ENCODE measurements around the gene GSAP. TPM values are rescaled to one million over a fixed set of nuclear protein-coding genes. Genes with fewer than 3 reads are reported as not detected.
"Not testable (repeated sequence)": the region's sequence is repeated elsewhere in the genome, so short reads cannot be mapped to it uniquely, and the experiment has no call there.

The GSAP gene
- total and polyA plus RNA-seq, 5 experiments from 2014 or later = 5.9 to 25.8 (median 7.8) TPM

DNA sequence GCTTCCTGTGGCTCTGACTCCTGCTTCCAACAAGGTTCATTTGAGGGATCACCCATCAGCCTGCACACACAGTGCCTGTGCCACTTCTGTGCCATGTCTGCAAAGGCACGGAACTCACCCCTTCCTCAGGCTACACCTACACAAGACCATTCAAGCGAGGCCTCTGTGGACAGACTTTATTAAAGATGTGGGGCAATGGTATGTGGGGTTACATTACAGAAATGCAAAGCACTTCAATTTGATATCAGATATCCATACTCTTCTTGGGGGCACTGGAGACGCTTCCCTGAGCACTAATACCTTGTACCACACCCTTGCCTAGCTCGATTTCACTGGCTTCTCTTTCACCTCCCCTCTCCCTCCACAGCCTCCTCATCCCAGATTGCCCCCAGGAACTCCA lies 132.1 kb downstream of the GSAP start:
- no peak for ATAC-seq

DNA sequence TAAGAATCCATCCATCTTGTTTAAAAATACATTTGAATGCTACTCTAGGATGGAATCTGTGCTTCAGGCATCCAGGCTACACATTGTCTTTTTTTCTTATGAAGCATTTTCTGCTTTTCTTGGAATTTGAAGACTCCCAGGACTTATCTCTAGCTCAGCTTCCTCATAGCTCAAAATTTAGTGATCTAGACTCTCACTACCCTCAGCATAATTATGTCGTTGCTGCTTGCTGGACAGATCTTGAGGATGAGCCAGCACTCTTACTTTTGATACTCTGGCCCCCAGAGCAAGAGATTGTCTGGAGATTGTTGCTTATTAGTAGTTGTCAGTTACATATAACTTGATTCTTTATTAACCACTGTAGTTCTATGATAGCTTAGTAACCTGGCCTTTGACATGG lies 133.3 kb downstream of the GSAP start:
- Mint-ChIP-seq H3K4me3 (no peak overlapping the region), H3K27me3 (no peaks in the 10 kb centered on the region), H3K27ac (no peak overlapping the region), H3K9me3 (peaks cover 0 to 5% (median 0%) of the 10 kb centered on the region in 9 donors), H3K4me1 (peaks cover 0 to 2% (median 0%) of the 10 kb centered on the region in 4 donors), H3K36me3 (peaks cover 23 to 50% (median 41%) of the 10 kb centered on the region in 3 donors)
- POLR2A ChIA-PET = no interaction called here
- DNase-seq (no peak), ATAC-seq (no peak)

More for the DNA sequence above, 132.1 kb downstream of the GSAP start:
- Mint-ChIP-seq H3K36me3 (peaks cover 23 to 54% (median 34%) of the 10 kb centered on the region in 3 donors), H3K4me3 (no peak overlapping the region), H3K9me3 (peaks cover 0 to 5% (median 0%) of the 10 kb centered on the region in 9 donors), H3K4me1 (peaks cover 0 to 8% (median under 1%) of the 10 kb centered on the region in 4 donors), H3K27ac (peak overlapping the region in 2 of 10 donors; percentile 17 to 42), H3K27me3 (no peaks in the 10 kb centered on the region)
- POLR2A ChIA-PET = no interaction called here
- DNase-seq = no peak

- Mint-ChIP-seq H3K27me3 (no peaks in the 10 kb centered on the region), H3K4me1 (peaks cover 0 to 2% (median under 1%) of the 10 kb centered on the region in 4 donors), H3K9me3 (peaks cover 0 to 5% (median 0%) of the 10 kb centered on the region in 9 donors), H3K36me3 (peaks cover 17 to 43% (median 35%) of the 10 kb centered on the region in 3 donors), H3K4me3 (no peak overlapping the region), H3K27ac (peak overlapping the region in 1 of 10 donors; percentile 33)
- DNase-seq (no peak), ATAC-seq (no peak)
- POLR2A ChIA-PET = no interaction called here
Measured at GRCh38 chr7:77281780-77282478, 134.2 kb downstream of the GSAP start.

GRCh38 chr7:77276120-77276519 lies 140.0 kb downstream of the GSAP start:
- DNase-seq = peak in 2 of 10 donors; percentile 3 to 7
- no peaks in the 10 kb centered on the region for H3K27me3 Mint-ChIP-seq
- no peak overlapping the region for H3K4me3 Mint-ChIP-seq
- no peaks in the 10 kb centered on the region for H3K9me3 Mint-ChIP-seq
- ATAC-seq = peak in 1 of 2 donors; percentile 58
- peaks cover 5 to 37% (median 37%) of the 10 kb centered on the region in 3 donors for H3K36me3 Mint-ChIP-seq
- peak overlapping the region in 2 of 10 donors; percentile 15 to 27 for H3K27ac Mint-ChIP-seq
- peaks cover 6 to 13% (median 8%) of the 10 kb centered on the region in 4 donors for H3K4me1 Mint-ChIP-seq
- POLR2A ChIA-PET = interaction anchor here (0.6 kb wide), 1 partner anchor 464 kb away, joined by 4 read pairs; no protein-coding TSS in a partner anchor

DNA sequence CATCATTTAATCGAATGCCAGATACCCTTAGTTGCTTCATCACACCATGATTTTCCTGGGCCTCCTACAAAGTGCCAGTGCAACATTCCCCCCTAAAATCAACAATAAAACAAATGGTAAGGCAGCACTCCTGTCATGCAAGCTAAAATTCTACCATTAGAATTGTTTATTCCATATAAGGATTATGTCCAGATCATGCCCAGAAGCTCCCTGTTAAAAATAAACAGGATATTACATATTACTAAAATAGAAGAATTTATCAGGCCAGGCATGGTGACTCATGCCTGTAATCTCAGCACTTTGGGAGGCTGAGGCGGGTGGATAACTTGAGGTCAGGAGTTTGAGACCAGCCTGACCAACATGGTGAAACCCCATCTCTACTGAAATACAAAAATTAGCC lies 140.5 kb downstream of the GSAP start:
- peaks cover 6 to 14% (median 8%) of the 10 kb centered on the region in 4 donors for H3K4me1 Mint-ChIP-seq
- not testable (repeated sequence) for H3K27me3 Mint-ChIP-seq, H3K27ac Mint-ChIP-seq, H3K4me3 Mint-ChIP-seq, H3K9me3 Mint-ChIP-seq, ATAC-seq
- H3K36me3 Mint-ChIP-seq = peaks cover 5 to 39% (median 39%) of the 10 kb centered on the region in 3 donors
- POLR2A ChIA-PET = interaction anchor here (0.6 kb wide), 1 partner anchor 464 kb away, joined by 4 read pairs; no protein-coding TSS in a partner anchor
- DNase-seq = peak in 1 of 10 donors; percentile 0

DNA sequence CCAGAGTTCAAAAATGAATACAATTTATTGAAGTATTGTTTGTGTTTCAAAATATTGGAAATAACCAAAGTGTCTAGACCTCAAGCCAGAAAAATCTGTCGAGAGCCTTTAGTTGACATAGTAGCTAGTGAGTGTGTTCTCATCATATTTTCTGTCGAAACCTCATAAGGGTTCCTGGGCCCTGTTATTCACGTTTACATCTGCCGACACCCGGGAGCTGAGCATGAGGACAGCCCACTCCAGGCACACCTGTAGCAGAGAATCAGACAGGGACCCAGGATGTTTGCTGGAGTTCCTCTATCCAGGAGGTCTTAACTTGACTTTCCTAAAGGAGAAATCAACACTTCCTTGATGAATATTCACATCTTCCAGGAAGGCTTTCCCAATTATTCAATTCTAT lies 144.4 kb downstream of the GSAP start:
- Mint-ChIP-seq H3K4me3 (no peak overlapping the region), H3K27me3 (no peaks in the 10 kb centered on the region), H3K27ac (no peak overlapping the region), H3K36me3 (peaks cover 5 to 33% (median 29%) of the 10 kb centered on the region in 3 donors), H3K4me1 (peaks cover 6 to 32% (median 8%) of the 10 kb centered on the region in 4 donors), H3K9me3 (no peaks in the 10 kb centered on the region)
- DNase-seq (no peak), ATAC-seq (no peak)
- POLR2A ChIA-PET = no interaction called here

GRCh38 chr7:77270094-77270480 lies 146.1 kb downstream of the GSAP start:
- peaks cover 0 to 28% (median 27%) of the 10 kb centered on the region in 3 donors for H3K36me3 Mint-ChIP-seq
- POLR2A ChIA-PET = no interaction called here
- no peak for DNase-seq
- no peaks in the 10 kb centered on the region for H3K27me3 Mint-ChIP-seq
- peak overlapping the region in 1 of 10 donors; percentile 26 for H3K4me3 Mint-ChIP-seq
- peaks cover 0 to 21% (median under 1%) of the 10 kb centered on the region in 4 donors for H3K4me1 Mint-ChIP-seq
- no peak for ATAC-seq
- peak overlapping the region in 1 of 10 donors; percentile 40 for H3K27ac Mint-ChIP-seq
- no peaks in the 10 kb centered on the region for H3K9me3 Mint-ChIP-seq

DNA sequence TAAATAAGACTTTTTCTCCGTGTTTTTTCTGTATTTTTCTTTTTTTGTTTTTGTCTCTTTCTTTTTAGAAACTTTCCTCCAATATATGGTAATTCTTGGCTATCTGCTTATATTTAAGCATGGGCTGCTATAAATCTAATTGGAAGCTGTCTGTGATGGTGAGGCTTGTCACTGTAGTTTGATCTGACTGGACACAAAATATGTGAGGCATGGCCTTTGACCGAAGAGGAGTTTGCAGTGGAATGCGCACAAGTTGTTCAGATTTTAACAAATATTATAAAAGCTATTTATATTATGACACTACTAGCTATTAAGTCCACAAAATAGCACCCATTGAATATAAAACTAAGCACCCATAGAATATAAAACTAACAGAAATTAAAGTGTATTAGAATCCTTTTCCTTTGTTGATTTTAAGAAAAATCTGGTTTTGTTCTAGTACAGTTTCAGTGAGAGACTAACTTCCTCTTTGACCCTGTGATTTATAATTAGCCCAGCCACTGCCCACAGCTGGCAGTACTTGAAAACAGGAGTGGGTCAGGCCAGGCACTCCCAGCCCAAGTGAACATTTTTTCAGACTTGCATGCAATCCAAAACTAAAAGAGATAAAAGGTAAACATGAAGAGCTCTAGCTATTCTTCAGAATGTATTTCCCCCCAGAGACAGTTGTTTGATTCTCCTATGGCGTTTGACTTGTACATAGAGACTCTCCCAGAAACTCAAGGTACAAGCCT lies 146.6 kb downstream of the GSAP start:
- H3K27me3 Mint-ChIP-seq = no peaks in the 10 kb centered on the region
- DNase-seq (no peak), ATAC-seq (no peak)
- H3K9me3 Mint-ChIP-seq = no peaks in the 10 kb centered on the region
- peaks cover 0 to 21% (median under 1%) of the 10 kb centered on the region in 4 donors for H3K4me1 Mint-ChIP-seq
- POLR2A ChIA-PET = no interaction called here
- peak overlapping the region in 1 of 10 donors; percentile 40 for H3K27ac Mint-ChIP-seq
- peak overlapping the region in 1 of 10 donors; percentile 26 for H3K4me3 Mint-ChIP-seq
- H3K36me3 Mint-ChIP-seq = peaks cover 0 to 31% (median 27%) of the 10 kb centered on the region in 3 donors

DNA sequence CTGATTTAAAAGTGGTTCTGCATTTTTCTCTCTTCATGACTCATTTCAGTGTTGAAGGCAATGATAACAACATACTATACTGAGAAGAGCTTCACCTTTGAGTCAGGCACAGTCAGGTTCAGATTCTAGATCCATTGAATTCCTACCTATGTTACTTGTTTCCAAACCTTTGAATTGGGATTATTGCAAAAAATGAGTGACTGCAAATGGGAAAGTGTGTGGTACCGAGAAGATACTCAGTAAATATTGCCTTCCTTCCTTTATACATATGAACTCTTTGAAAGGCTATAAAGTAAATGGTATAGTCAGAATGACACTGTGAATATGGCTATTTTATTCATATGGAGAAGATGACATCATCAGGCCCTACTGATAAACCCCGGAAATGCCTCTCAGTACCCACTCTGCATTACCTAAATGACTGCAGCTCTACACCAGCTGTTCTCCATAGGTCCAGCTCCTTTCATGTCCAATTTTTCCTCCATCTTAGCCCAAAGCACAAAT lies 149.8 kb downstream of the GSAP start:
- POLR2A ChIA-PET = no interaction called here
- H3K9me3 Mint-ChIP-seq = no peaks in the 10 kb centered on the region
- H3K27me3 Mint-ChIP-seq = no peaks in the 10 kb centered on the region
- no peak for DNase-seq
- ATAC-seq = no peak
- H3K4me3 Mint-ChIP-seq = no peak overlapping the region
- H3K4me1 Mint-ChIP-seq = peaks cover 0 to 21% (median under 1%) of the 10 kb centered on the region in 4 donors
- H3K27ac Mint-ChIP-seq = no peak overlapping the region
- peaks cover 0 to 27% (median 26%) of the 10 kb centered on the region in 3 donors for H3K36me3 Mint-ChIP-seq

GRCh38 chr7:77265666-77266065 lies 150.5 kb downstream of the GSAP start:
- no peak for DNase-seq
- H3K27ac Mint-ChIP-seq = no peak overlapping the region
- H3K36me3 Mint-ChIP-seq = peaks cover 0 to 27% (median 24%) of the 10 kb centered on the region in 3 donors
- H3K4me1 Mint-ChIP-seq = peaks cover 0 to 21% (median under 1%) of the 10 kb centered on the region in 4 donors
- H3K9me3 Mint-ChIP-seq = no peaks in the 10 kb centered on the region
- no peak for ATAC-seq
- POLR2A ChIA-PET = no interaction called here
- no peaks in the 10 kb centered on the region for H3K27me3 Mint-ChIP-seq
- no peak overlapping the region for H3K4me3 Mint-ChIP-seq

GRCh38 chr7:77262316-77262715 lies 153.8 kb downstream of the GSAP start:
- ATAC-seq (no peak), DNase-seq (no peak)
- Mint-ChIP-seq H3K9me3 (no peaks in the 10 kb centered on the region), H3K27ac (no peak overlapping the region), H3K4me1 (peaks cover 0 to 3% (median 0%) of the 10 kb centered on the region in 4 donors), H3K36me3 (peaks cover 0 to 20% (median 14%) of the 10 kb centered on the region in 3 donors), H3K4me3 (no peak overlapping the region), H3K27me3 (no peaks in the 10 kb centered on the region)
- POLR2A ChIA-PET = no interaction called here
